IPS DF 4.7 (cell line): ENCODE data around the gene ATP2A1.
"Not testable (repeated sequence)": the region's sequence is repeated elsewhere in the genome, so short reads cannot be mapped to it uniquely, and the experiment has no call there.

ENCODE experiments used
- DNase-seq: peaks from one replicate; pipeline ENCODE4 v3.0.0-alpha.2; 2013; ENCODE audit warnings: low spot score; ENCODE audit errors: extremely low read depth

ATP2A1 gene

GRCh38 chr16:28905800-28906372, 27.6 kb downstream of the ATP2A1 start:
- DNase-seq, result no peak

- DNase-seq, result no peak
These were observed 32.1 kb downstream of the ATP2A1 start for GRCh38 chr16:28910086-28911031.

GRCh38 chr16:28912558-28912957, 34.3 kb downstream of the ATP2A1 start:
- DNase-seq, result no peak

- no peak for DNase-seq
These were observed 35.8 kb downstream of the ATP2A1 start for GRCh38 chr16:28913946-28914724.

GRCh38 chr16:28915181-28915580, 36.9 kb downstream of the ATP2A1 start:
- no peak for DNase-seq

- DNase-seq, result no peak
These were observed 38.8 kb downstream of the ATP2A1 start for GRCh38 chr16:28917095-28917494.

GRCh38 chr16:28918698-28919097, 40.4 kb downstream of the ATP2A1 start:
- no peak for DNase-seq

- DNase-seq, result no peak
These were observed 44.9 kb downstream of the ATP2A1 start for GRCh38 chr16:28923231-28923587.

- no peak for DNase-seq
These were observed 45.5 kb downstream of the ATP2A1 start for GRCh38 chr16:28923652-28924398.

- DNase-seq, result no peak
These were observed 46.1 kb downstream of the ATP2A1 start for GRCh38 chr16:28924399-28924761.

GRCh38 chr16:28924762-28925385, 46.6 kb downstream of the ATP2A1 start, which contains the start of gene RABEP2:
TSS of gene RABEP2 (minus strand) at chr16:28925238. CDS start at chr16:28925163, 75 bp downstream.
- DNase-seq, result peak; percentile 64

- no peak for DNase-seq
These were observed 47.3 kb downstream of the ATP2A1 start for GRCh38 chr16:28925386-28926228.

GRCh38 chr16:28926284-28926683, 48.0 kb downstream of the ATP2A1 start:
- DNase-seq, result not testable (repeated sequence)

- DNase-seq, result no peak
These were observed 49.5 kb downstream of the ATP2A1 start for GRCh38 chr16:28927815-28928214.

GRCh38 chr16:28930203-28930602, 51.9 kb downstream of the ATP2A1 start:
- DNase-seq, result no peak

GRCh38 chr16:28930652-28931051, 52.4 kb downstream of the ATP2A1 start:
- no peak for DNase-seq

GRCh38 chr16:28931801-28932225, 53.5 kb downstream of the ATP2A1 start, which contains the start of gene CD19:
TSS of gene CD19 (plus strand) at chr16:28931971. CDS start at chr16:28932001, 30 bp downstream.
- no peak for DNase-seq

- no peak for DNase-seq
These were observed 54.3 kb downstream of the ATP2A1 start for GRCh38 chr16:28932339-28933141.

GRCh38 chr16:28933171-28933570, 54.9 kb downstream of the ATP2A1 start:
- no peak for DNase-seq
